Erythroblast (primary cell): ENCODE results near the gene POMT1.

Experiments used
- DNase-seq, 2 experiments: peaks; one replicate each; lab custom pipeline; 2025; lab: John Stamatoyannopoulos, UW
- GATA1 ChIP-seq: IDR thresholded peaks from 2 replicates; pipeline ENCODE4 v1.6.1; 2011; ENCODE audit warnings: low read depth, mild to moderate bottlenecking, control low read depth, low read length, moderate library complexity
- POLR2A ChIP-seq: IDR thresholded peaks from 2 replicates; pipeline ENCODE4 v1.6.1; 2011; ENCODE audit warnings: mild to moderate bottlenecking, low read length

Gene POMT1

DNA sequence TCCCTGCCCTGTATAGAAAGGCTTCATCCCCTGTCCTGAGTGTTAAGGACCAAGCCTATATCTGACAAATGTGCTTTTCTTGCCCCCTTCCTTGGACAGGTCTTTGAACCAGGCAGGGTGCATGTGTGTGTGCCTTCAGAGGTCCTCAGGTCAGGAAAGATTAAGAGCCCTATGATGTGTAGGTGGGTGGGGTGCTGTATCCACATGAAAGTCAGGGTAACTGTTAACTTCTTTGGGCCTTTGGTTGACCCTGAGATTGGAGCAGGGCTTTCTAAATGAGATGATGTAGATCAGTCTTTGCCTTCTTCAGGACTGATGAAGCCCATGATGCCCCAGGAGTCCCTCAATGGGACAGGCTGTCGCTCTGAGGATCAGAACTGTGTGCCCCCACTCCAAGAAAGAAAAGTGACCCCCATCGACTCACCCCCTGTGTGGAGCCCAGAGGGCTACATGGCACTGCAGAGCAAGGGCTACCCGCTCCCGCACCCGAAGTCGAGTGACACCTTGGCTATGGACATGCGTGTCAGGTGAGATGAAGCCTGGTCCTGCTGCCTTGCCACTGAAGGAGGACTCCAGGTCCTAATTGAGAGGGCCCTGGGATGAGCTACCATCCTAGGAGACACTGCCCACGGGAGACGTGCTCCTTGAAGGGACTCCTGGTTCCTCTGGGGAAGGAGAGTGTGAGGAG is 29.4 kb upstream of the POMT1 start:
- TF ChIP-seq POLR2A = no peak
- no peak for TF ChIP-seq GATA1
- DNase-seq = no peak

DNA sequence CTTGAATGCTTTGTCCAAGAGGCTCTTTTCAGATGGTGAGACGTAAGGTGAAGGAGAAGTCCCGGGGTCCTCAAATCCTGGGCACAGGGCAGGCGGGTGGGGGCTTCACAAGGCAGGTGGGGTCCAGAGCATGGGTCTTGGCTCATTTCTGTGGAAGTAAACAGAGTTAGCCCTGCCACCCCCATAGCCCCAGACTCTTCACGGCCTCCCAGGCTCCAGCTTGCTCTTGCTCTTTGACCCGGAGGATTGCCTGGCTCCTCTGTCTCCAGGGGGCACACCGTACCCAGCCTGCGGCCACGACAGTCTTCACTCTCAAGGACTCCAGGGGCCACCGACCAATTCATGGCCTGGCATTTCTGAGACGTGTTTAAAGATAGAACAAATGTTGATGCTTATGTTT is 28.8 kb upstream of the POMT1 start:
- TF ChIP-seq GATA1 = no peak
- TF ChIP-seq POLR2A = no peak

DNA sequence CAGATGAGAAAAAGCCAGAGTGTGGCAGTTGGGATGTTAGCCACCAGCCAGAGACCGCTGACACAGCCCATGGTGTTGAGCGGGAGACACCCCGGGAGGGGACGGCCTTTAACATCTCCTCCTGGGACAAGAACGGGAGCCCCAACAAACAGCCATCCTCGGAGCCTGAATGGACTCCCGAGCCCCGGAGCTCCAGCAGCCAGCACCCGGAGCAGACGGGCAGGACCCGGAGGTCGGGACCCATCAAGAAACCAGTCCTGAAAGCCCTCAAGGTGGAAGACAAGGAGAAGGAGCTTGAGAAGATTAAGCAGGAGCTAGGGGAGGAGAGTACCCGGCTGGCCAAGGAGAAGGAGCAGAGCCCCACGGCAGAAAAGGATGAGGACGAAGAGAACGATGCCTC is 28.0 kb upstream of the POMT1 start:
- no peak for DNase-seq
- TF ChIP-seq POLR2A (no peak), GATA1 (no peak)

More for the DNA sequence above, 28.8 kb upstream of the POMT1 start:
- no peak for DNase-seq

DNA sequence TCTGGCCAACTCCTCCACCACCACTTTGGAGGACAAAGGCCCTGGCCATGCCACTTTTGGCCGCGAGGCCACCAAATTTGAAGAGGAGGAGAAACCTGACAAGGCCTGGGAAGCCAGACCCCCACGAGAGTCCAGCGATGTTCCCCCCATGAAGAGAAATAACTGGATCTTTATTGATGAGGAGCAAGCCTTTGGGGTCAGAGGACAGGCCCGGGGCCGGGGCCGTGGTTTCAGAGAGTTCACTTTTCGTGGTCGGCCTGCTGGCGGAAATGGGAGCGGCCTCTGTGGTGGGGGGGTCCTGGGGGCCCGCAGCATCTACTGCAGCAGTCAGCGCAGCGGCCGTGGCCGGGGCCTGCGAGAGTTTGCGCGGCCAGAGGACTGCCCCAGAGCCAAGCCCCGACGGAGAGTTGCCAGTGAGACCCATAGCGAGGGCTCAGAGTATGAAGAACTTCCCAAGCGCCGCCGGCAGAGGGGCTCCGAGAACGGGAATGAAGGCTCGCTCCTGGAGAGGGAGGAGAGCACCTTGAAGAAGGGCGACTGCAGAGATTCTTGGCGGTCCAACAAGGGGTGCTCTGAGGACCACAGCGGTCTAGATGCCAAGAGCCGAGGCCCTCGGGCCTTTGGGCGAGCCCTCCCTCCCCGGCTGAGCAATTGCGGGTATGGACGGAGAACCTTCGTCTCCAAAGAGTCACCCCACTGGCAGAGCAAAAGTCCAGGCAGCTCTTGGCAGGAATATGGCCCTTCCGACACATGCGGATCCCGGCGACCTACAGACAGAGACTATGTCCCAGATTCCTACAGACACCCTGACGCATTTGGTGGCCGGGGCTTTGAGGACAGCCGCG is 27.4 kb upstream of the POMT1 start:
- DNase-seq = no peak
- no peak for TF ChIP-seq POLR2A
- no peak for TF ChIP-seq GATA1

DNA sequence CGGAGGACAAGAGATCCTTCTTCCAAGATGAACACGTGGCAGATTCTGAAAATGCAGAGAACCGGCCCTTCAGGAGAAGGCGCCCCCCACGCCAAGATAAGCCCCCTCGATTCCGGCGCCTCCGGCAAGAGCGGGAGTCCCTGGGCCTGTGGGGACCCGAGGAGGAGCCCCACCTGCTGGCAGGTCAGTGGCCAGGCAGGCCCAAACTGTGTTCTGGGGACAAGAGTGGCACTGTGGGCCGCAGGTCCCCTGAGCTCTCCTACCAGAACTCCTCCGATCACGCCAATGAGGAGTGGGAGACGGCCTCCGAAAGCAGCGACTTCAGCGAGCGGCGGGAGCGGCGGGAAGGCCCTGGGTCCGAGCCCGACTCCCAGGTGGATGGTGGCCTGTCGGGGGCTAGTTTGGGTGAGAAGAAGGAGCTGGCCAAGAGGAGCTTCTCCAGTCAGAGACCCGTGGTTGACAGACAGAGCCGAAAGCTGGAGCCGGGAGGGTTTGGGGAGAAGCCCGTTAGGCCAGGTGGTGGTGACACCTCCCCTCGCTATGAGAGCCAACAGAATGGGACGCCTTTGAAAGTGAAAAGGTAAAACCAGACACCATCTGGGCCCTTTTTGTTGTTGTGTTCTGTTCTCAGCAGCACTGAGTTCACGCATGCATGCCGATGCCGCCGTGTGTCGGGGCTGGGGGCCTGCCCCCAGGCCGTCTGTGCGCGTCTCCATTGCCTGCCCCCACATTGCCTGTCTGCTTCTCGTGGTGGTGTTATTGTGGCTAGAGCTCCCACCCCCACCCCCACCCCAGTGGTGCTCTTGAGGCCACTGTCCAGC is 26.6 kb upstream of the POMT1 start:
- DNase-seq = peak in 1 of 2 experiments; percentile 8
- TF ChIP-seq POLR2A = no peak
- no peak for TF ChIP-seq GATA1

DNA sequence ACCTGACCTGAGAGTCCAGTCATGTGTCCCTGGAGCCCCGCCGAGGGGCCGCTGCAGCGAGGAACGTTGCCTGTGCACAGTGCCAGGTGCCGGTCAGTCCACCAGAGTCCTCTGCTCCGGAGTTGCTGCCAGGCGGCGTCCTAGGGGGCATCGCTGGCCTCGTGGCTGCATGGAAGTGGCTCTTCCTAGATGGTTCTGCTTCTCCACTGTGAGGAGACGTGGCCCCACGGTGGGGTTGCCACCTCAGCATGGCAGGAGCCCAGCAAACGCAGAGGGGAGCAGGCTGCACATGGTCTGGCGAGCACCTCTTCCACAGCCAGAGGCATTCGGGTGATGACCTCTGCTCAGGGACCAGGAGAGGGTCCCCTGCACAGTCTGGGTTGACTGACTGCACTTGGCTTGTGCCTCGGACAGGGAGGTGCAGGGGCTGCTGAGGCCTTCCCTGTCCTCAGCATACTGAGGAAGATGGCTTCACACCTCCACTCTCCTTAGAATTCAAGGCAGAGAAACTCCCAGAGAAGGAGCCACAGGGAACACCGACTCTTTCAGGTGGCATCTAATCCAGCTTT is 25.9 kb upstream of the POMT1 start:
- no peak for TF ChIP-seq POLR2A
- TF ChIP-seq GATA1 = no peak
- DNase-seq = no peak

DNA sequence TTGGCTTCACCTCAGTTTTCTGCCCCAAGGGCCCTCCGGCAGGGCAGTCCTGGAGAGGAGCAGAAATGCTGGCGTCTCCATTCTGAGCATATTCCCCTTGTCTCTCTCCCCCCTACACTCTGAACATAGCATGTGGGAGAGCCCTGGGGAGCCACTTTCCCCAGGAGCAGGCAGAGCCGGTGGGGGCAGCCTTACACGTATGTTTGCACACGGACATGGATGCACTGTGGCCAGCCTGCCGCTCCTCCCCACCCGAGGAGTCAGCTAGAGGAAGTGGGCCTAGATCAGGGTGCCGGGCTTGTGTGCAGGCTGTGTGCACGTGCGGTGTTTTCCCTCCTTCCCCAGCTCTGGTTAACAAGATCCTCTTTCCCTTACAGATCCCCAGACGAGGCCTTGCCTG is 25.4 kb upstream of the POMT1 start:
- no peak for DNase-seq
- TF ChIP-seq GATA1 (no peak), POLR2A (no peak)

DNA sequence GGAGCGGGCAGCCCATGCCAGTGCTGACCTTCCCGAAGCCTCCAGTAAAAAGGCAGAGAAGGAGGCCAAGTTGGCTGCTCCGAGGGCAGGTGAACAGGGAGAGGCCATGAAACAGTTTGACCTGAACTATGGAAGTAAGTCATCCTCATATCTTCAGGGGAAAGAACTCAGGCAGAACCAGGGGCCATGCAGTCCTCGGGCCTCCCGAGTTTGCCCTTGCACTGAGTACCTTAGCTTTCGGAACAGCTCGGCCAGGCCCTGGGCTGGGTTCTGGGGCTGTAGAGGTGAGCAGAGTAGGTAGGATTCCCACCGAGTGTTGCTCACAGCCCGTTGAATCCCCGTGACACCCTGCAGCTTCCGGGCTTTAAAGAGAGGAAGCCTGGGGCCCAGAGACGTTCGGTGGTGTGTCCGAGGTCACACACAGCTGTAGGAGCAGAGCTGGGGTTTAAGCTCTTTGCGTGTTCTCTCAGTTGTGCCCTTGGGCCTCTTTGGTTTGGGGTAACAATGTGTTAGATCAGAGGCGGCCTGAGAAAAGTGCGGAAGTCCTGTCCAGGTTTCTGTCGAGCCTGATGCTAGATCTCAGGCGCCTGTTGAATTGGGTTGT is 24.8 kb upstream of the POMT1 start:
- DNase-seq = no peak
- no peak for TF ChIP-seq POLR2A
- TF ChIP-seq GATA1 = no peak

DNA sequence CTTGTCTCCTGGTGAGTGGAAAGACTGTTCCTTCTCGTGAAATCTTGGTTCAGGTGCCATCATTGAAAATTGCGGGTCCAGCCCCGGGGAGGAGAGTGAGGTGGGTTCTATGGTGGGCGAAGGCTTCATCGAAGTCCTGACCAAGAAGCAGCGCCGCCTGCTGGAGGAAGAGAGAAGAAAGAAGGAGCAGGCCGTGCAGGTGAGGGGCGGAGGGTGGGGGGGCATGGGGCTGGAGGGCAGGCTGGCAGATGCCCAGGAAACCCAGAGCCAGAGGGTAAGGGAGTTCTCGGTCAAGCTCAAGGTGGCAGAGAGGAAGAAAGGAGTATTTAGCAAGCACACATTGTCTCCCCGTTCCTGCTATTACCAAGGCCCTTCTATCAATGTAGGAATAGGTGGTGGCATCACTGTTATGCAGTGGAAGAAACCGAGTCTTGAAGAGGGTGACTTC is 24.3 kb upstream of the POMT1 start:
- DNase-seq = peak; percentile 39 to 68

DNA sequence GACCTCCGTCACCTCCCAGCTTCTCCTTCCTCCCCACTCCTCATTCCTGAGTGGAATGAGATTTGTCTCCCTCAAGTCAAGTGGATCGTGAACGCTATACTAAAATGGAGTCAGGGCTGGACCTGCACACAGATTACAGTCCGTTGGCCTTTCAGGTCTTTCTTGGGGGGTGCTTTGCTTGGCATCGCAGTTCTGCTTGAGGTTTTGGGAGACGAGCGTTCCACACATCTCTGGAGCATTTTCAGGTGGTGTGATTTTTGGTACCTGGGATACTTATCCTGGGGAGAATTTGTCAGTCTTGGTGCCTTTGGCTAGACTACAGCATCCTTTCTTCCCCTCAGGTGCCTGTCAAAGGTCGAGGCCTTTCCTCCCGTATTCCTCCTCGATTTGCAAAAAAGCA is 23.8 kb upstream of the POMT1 start:
- TF ChIP-seq POLR2A (no peak), GATA1 (no peak)
- DNase-seq = no peak

More for the DNA sequence above, 24.3 kb upstream of the POMT1 start:
- TF ChIP-seq POLR2A = no peak
- no peak for TF ChIP-seq GATA1

DNA sequence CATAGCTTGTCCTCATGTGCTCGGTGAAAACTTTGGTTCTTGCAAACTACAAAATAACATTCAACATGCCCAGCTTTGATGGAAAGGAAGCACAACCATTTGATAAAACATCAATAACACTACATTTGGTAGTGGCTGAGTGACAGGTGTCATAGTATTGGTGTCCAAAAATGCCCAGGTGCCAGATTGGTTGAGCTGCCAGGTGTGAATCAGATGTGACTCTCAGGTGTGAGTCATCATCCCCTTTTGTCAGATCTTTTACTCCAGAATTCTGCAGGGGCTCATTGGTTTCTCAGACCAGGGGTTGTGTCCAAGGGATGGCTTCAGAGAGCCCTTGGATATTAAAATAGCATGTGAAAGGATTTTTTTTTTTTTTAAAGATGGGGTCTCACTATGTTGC is 22.5 kb upstream of the POMT1 start:
- DNase-seq = no peak
- no peak for TF ChIP-seq POLR2A
- no peak for TF ChIP-seq GATA1

DNA sequence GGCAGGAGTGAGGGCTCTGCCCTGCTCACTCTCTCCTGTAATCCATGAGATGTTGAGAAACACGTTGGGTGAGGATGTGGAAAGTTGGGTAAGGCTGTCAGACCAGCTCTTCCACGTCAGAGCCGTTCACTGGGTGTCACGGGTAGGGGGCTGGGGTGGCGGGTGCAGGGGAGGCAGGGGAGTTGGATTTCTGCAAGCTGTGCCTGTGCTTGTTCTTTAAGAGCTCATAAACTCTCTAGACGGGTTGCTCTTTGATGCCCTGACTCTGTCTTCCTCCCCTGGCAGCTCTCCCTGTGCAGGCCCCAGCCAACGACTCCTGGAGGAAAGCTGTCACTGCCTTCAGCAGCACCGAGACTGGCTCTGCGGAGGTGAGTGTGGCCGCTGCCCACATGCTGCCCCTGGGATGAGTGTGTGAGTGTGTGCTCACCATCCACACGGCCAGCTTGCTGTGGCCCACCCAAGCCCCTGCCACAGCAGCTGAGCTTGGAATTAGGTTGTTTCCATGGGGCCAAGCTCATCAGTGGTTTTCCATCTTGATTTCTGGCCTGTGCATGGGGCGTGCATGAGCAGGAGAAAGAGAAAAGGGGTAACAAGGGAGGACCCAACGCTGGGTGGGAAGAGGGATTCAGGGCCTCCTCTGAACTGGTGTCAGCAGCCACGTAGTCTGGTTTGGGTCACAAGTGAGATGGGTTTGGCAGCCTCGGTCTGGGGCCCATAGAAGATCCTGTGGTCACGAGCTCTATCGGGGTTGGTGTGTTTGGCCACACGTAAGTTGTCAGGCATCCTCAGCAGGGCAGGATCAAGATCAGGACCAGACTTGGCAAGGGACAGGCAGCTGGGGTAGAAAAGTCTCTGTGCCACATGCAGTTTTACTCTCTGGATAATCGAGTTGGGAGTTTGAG is 21.0 kb upstream of the POMT1 start:
- no peak for DNase-seq

More for the DNA sequence above, 21.0 kb upstream of the POMT1 start:
- no peak for TF ChIP-seq POLR2A
